Stimulated activated CD4-positive, alpha-beta T cell treated with anti-CD3 and anti-CD28 coated beads, Interleukin-1b, Interleukin-23, amount 100 ng/mL, for 24 hours (primary cell): ENCODE measurements around the gene ASMTL.
"Not testable (repeated sequence)": the region's sequence is repeated elsewhere in the genome, so short reads cannot be mapped to it uniquely, and the experiment has no call there.

ENCODE experiments used
- DNase-seq, 4 experiments: peaks; one replicate each; pipeline ENCODE4 v3.0.0-alpha.2; 2020; ENCODE audit warnings: low read depth in 4 of 4, low spot score in 1 of 4

ASMTL gene

DNA sequence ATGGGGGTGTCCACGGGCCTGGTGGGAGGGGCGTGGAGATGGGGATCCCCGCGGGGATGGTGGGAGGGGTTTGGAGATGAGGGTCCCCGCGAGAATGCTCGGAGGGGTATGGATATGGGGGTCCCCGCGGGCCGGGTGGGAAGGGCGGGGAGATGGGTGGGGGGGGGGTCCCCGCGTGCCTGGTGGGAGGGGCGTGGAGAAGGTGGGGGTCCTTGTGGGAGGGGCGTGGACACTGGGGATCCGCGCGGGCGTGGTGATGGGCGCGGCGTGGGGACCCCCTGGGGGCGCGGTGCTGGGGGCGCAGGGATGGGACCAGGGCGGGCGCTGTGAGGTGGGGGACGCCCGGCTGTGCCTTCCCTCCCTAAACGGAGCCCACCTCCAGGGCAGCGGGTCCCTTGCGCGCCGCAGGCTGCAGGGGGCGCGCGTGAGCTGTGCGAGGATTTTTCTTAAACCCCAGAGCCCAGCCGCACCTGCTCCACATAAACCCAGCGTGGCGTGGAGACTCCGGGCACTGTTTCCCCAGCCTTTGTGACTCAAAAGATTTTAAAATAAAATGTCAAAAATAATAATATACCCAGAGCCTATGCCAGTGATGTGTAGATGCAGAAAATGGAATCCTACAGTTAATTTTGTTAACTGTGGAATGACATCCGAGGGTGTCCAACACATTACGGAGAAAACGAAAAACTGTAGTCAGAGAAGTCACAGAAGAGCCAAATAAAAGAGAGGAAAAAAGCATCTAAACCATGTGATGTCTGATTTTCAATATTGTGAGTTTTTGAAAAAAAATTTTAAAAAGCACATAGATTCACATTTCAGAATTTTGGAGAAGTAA is 1.5 kb upstream of the ASMTL start:
- peak; percentile 85 to 94 (median 89) for DNase-seq

DNA sequence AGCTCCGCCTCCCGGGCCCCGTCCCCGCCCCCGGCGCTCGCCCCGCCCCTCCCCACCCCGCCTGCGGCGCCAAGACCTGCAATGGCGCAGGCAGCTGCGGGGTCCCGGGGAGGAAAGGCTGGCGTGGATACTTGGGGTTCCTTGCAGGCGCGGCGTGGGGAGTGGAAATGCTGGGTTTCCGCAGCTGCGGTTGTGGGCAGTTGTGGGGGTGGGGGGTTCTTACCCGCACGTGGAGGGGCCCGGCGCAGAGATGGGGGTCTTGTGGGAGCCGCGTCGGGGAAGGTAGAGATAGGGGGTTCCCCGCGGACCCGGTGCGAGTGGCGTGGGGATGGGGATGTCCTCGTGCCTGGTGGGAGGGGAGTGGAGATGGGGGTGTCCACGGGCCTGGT is 680 bp upstream of the ASMTL start:
- no peak for DNase-seq

DNA sequence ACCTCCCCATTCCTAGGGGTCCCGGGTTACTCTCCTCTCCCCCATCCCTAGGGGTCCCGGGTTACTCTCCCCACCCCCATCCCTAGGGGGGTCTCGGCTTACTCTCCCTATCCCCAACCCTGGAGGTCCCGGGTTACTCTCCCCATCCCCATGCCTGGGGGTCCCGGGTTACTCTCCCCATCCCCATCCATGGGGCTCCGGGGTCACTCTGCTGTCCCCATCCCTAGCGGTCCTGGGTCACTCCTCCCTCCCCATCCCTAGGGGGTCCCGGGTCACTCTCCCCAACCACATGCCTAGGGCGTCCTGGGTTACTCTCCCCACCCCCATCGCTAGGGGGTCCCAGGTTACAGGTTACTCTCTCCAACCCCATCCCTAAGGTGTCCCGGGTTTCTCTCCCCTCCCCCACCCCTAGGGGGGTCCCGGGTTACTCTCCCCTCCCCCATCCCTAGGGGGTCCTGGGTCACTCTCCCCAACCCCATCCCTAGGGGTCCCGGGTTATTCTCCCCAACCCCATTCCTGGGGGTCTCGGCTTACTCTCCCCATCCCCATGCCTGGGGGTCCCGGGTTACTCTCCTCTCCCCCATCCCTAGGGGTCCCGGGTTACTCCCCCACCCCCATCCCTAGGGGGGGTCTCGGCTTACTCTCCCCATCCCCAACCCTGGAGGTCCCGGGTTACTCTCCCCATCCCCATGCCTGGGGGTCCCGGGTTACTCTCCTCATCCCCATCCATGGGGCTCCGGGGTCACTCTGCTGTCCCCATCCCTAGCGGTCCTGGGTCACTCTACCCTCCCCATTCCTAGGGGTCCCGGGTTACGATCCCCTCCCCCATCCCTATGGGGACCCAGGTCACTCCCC is 821 bp downstream of the ASMTL start:
- DNase-seq: no peak

DNA sequence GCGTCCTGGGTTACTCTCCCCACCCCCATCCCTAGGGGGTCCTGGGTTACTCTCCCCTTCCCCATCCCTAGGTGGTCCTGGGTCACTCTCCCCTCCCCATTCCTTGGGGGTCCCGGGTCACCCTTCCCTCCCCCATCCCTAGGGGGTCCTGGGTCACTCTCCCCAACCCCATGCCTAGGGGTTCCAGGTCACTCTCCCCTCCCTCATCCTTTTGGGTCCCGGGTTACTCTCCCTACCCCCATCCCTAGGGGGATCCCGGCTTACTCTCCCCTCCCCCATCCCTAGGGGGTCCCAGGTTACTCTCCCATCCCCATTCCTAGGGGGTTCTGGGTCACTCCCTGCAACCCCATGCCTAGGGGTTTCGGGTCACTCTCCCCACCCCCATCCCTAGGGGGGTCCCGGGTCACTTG is 1.5 kb downstream of the ASMTL start:
- DNase-seq: no peak

DNA sequence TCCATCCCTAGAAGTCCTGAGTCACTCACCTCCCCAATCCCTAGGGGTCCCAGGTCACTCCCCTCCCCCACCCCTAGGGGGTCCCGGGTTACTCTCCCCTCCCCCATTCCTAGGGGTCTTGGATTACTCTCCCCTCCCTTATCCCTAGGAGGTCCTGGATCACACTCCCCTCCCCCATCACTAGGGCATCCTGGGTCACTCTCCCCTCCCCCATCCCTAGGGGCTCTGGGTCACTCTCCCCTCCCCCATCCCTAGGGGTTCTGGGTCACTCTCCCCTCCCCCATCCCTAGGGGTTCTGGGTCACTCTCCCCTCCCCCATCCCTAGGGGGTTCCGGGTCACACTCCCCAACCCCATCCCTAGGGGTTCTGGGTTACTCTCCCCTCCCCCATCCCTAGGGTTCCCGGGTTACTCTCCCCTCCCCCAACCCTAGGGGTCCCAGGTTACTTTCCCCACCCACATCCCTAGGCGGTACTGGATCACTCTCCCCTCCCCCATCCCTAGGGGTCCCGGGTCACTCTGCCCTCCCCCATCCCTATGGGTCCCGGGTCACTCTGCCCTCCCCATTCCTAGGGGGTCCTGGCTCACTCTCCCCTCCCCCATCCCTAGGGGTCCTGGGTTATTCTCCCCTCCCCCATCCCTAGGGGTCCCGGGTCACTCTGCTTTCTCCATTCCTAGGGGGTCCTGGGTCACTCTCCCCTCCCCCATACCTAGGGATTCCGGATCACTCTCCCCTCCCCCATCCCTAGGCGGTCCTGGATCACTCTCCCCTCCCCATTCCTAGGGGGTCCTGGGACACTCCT is 2.1 kb downstream of the ASMTL start:
- no peak for DNase-seq

DNA sequence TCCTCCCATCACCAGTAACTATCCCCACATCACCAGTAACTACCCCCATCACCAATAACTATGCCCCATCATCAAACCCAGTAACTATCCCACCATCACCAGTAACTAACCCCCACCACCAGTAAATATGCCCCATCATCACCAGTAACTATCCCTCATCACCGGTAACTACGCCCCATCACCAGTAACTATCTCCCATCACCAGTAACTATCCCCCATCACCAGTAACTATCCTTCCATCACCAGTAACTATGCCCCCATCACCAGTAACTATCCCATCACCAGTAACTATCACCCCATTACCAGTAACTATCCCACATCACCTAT is 2.9 kb downstream of the ASMTL start:
- DNase-seq: no peak

DNA sequence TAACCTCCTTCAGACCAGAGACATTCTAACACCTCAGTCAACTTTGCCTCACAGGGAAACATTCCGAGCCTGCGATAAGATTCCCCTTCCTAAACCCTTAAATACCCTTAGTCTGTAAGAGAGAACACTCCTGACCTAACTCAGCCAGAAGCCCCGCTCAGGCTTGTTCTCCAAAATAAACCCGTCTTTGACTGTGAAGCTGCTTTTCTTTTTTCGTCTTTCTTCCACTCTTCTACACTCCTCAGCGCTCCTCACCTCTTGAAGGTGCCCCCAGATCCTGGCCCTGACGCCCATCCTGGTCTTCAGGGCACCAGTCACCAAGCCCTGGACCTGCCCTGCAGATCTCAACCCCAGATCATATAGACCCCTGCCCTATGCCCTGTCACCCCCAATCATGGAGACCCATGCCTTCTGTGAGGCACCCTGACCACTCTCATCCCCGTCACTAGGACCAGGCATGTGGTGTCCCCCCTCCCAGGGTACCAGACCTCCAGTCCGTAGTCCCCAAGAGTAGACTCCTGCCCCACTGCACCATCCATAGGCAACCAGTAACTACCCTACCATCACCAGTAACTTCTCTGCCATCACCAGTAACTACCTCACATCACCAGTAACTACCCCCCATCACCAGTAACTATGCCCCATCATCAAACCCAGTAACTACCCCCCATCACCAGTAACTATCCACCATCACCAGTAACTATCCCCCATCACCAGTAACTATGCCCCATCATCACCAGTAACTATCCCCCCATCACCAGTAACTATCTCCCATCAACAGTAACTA is 3.5 kb downstream of the ASMTL start:
- no peak for DNase-seq

DNA sequence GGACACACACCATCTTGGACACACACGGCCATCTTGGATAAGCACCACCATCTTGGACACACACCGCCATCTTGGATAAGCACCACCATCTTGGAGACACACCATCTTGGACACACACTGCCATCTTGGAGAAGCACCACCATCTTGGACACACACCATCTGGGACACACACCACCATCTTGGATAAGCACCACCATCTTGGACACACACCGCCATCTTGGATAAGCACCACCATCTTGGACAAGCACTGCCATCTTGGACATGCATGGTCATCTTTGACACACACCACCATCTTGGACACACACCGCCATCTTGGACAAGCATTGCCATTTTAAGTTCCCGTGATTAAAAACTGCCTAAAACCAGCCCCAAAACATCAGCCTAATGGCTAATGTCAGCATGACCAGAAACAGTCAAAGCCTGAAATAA is 4.1 kb downstream of the ASMTL start:
- not testable (repeated sequence) for DNase-seq

DNA sequence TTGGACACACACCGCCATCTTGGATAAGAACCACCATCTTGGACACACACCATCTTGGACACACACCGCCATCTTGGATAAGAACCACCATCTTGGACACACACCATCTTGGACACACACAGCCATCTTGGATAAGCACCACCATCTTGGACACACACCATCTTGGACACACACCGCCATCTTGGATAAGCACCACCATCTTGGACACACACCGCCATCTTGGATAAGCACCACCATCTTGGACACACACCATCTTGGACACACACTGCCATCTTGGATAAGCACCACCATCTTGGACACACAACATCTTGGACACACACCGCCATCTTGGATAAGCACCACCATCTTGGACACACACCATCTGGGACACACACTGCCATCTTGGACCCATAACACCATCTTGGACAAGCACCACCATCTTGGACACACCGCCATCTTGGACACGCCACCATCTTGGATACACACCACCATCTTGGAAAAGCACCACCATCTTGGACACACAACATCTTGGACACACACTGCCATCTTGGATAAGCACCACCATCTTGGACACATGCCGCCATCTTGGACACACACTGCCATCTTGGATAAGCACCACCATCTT is 4.6 kb downstream of the ASMTL start:
- DNase-seq: not testable (repeated sequence)

DNA sequence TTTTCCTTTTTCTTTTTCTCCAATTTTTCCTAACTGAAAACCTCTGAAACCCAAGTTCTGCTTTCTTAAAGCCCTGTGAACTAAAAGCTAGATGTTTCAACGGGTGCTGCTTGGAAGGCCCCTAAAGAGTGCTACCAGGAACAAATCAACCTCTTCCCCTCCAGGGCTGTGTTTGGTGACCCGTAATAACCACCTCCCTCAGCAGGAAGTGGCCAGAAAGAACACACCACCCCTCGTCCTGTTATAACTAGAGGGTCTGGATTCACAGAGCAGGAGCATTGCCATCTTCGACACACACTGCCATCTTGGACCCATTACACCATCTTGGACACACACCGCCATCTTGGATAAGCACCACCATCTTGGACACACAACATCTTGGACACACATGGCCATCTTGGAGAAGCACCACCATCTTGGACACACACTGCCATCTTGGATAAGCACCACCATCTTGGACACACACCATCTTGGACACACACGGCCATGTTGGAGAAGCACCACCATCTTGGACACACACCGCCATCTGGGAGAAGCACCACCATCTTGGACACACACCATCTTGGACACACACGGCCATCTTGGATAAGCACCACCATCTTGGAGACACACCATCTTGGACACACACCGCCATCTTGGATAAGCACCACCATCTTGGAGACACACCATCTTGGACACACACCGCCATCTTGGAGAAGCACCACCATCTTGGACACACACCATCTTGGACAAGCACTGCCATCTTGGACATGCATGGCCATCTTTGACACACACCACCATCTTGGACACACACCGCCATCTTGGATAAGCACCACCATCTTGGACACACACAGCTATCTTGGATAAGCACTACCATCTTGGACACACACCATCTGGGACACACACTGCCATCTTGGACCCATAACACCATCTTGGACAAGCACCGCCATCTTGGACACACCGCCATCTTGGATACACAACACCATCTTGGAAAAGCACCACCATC is 5.4 kb downstream of the ASMTL start:
- not testable (repeated sequence) for DNase-seq

DNA sequence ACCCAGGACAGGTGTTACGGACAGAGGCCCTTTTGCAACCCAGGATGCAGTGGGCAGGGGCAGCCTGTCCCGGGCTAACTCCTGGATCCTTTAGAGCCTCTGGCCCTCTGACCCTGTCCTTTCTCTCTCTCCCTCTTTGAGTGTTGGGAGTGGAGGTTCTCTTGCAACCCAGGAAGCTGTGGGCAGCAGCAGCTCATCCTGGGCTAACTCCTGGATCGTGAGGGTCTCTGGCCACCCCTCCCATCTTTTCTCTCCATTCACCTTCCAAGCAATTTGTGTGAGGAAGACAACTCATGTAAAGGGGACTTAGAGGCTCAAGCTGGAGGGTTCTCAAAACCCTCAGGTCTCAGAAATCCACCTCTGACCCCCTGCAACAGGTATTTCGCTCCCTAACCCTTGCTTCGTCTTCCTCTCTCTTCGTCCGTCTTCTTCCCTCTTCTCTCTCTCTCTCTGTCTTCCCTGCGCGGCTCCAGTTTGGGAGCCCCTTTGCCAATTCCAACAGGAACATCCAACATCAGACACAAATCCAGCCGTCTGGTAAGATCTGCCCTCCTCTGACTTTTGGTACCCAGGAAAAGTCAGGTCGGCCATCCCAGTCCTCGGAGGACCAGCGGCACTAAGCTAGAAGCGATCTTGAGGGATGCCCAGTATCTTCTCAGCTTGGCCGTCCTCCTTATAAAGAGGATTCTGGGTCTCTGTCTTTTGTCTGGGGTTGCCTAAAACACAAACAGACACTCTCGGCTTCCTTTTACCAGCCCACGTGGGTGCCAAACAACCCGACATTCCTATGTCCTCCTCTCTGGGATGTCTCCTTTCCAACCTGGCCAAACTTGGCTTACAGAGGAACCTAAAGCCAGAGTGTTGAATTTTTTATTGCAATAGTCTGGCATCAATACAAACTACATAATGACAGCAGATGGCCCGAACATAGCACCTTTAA is 7.9 kb downstream of the ASMTL start:
- DNase-seq: no peak

DNA sequence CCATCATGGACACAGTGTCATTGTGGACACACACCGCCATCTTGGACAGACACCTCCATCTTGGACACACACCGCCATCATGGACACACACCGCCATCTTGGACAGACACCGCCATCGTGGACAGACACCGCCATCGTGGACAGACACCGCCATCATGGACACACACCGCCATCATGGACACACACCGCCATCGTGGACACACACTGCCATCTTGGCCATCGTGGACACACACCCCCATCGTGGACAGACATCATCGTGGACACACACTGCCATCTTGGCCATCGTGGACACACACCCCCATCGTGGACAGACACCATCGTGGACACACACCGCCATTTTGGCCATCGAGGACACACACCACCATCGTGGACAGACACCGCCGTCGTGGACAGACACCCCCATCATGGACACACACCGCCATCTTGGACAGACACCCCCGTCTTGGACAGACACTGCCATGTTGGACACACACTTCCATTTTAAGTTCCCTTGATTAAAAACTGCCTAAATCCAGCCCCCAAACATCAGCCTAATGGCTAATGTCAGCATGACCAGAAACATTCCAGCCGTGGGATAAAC is 9.1 kb downstream of the ASMTL start:
- no peak for DNase-seq

DNA sequence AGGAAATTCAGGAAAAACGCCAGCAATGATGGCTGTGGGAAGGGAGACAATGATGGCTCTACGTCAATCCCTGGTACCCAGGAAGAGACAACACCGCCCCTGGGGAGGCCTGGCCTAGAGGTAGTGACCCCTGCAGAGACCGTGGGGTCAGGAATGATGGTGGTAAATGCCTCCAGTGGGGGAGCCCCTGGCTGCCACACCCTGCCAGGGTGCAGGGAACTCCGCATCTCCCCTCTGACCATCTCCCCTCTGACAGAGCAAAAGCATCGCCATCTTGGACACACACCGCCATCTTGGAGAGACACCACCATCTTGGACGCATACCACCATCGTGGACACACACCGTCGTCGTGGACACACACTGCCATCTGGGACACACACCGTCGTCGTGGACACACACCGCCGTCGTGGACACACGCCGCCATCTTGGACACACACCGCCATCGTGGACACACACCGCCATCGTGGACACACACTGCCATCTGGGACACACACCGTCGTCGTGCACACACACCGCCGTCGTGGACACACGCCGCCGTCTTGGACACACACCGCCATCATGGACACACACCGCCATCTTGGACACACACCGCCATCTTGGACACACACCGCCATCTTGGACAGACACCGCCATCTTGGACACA is 9.9 kb downstream of the ASMTL start:
- DNase-seq: no peak

DNA sequence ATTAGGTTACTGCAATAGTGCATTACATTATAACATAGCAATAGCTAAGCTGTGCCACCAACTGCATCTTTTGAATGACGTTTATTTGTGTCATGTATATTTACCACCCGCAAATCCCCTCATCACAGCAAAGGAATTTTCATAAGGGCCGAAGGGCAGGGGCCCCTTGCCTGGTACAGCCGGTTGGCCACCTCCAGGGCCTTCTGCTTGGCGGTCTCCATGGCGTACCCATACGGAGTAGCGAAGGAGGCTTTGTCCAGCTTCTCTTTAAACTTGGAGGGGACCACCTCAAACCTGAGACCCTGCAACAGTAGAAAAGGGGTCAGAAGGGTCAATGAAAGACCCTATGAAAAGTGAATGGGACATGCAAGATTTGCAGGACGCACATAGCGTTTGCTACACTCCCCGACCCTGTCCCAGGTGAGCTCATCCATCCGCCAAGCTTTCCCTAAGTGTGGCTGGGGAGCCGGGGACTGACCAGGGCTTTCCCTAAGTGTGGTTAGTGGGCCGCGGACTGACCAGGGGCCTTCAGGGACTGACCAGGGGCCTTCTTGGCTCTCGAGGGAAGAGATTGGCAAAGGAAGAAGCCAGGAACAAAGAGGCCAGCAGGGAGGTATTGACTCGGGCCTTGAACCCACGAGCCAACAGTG is 10.6 kb downstream of the ASMTL start:
- DNase-seq: no peak

DNA sequence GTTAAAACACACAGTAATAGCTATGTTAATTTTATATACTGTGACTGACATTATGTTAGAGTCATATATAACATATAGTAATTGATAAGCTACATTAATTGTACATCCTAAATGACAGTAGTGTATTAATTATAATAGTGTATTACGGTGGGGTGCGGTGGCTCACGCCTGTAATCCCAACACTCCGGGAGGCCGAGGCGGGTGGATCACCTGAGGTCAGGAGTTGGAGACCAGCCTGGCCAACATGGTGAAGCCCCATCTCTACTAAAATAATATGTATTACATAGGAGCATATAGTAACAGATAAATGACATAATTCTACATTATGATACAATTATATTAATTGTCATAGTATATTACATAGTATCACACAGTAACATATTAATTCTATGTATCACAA is 12.2 kb downstream of the ASMTL start:
- no peak for DNase-seq

DNA sequence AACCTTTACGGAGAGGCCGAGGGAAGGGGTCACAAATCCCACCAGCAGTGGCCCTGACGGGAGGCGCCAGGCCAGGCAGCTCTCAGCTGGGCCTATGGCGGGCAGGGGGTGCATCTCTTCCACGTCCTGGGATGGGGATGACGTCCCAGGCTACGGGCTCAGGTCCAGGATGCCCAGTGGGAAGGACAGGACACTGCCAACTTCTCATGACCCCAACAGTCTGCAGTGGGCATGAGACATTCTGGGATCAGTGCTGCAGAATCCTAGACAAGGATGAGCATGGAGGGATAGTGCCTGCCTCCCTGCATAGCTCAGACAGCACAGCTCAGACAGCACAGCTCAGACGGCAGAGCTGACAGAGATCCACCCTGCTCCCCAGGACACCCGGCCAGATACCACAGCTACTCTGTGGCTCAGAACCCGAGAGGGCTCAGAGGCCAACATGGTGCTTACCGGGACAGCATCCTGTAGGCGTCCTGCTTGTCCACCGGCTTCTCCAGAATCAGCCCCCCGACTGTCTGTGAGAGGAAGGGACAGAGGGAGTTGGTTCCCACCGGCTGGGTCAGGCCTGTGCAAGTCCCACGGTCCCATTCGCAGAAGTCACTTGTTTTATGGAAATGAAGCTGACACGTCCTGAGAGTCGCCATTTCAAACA is 17.3 kb downstream of the ASMTL start:
- no peak for DNase-seq
